K562 (cell line): ENCODE results near the gene POMT2. TPM values are rescaled to one million over a fixed set of nuclear protein-coding genes. Genes with fewer than 3 reads are reported as not detected.

Experiments used
- ATAC-seq: fragments of 200-7000 bp; cut with Tn5 transposase; 3 replicates; pipeline ENCODE4 v1.9.1; 2020; ENCODE audit warnings: moderate library complexity
- BruUV-seq: library from RNA; stranded (reverse); fragments of 400-500 nt; replicated peaks from 2 replicates; lab custom pipeline; 2021; lab: Mats Ljungman, UMichigan
- CTCF ChIA-PET: fragments of 300-600 bp; formaldehyde crosslinking; extraction: SDS; loops from one replicate; lab custom pipeline; 2021; ENCODE audit warnings: low intra/inter-chr PET ratio; lab: Yijun Ruan, JAX
- POLR2A ChIA-PET: fragments of 300-600, 350-650 bp; sonication (Branson Sonifier 250); formaldehyde crosslinking; extraction: SDS; loops from one replicate; lab custom pipeline; 2021; ENCODE audit warnings: antibody characterized with exemption, inconsistent platforms; lab: Yijun Ruan, JAX
- DNase-seq, 4 experiments: peaks; one replicate each; pipeline versions ENCODE4 v3.0.0 to v3.0.0-alpha.2; 2011 to 2018; ENCODE audit warnings: low spot score in 3 of 4, mixed read lengths in 3 of 4; ENCODE audit errors: extremely low read depth in 1 of 4
- FAIRE-seq: peaks from 2 replicates; lab custom pipeline; 2011; peaks lifted over from hg19 to GRCh38; lab: Jason Lieb, UNC
- H2AFZ ChIP-seq: 2 replicates; pipeline ENCODE4 v1.6.0; 2011; ENCODE audit warnings: low read depth, low read length, control low read depth, inconsistent platforms
- H3K27ac ChIP-seq: fragments of 200-600 bp; 3 replicates; pipeline ENCODE4 v1.8.0; 2011; ENCODE audit warnings: low read depth, mild to moderate bottlenecking, control low read depth, inconsistent platforms, low read length, moderate library complexity, mixed read lengths; ENCODE audit errors: extremely low read depth
- H3K27me3 ChIP-seq, 2 experiments: fragments of 300-600 bp in 1 of 2; 2 replicates in 1 of 2; 3 replicates in 1 of 2; pipeline versions ENCODE4 v1.6.0 to v1.8.0; 2011; ENCODE audit warnings: inconsistent platforms in 2 of 2, low read length in 2 of 2, mild to moderate bottlenecking in 1 of 2, mixed read lengths in 1 of 2, moderate library complexity in 1 of 2; ENCODE audit not compliant: control insufficient read depth in 2 of 2, insufficient read depth in 2 of 2
- H3K36me3 ChIP-seq: fragments of 300-600 bp; 3 replicates; pipeline ENCODE4 v1.8.0; 2011; ENCODE audit warnings: mild to moderate bottlenecking, low read length, inconsistent platforms; ENCODE audit not compliant: control insufficient read depth, insufficient read depth
- H3K4me1 ChIP-seq, 2 experiments: fragments of 200-600 bp in 1 of 2; replicated peaks in 1 of 2; 2 replicates in 1 of 2; 3 replicates in 1 of 2; pipeline versions ENCODE4 v1.5.1 to v1.8.0; 2011; ENCODE audit warnings: inconsistent platforms in 2 of 2, low read length in 2 of 2, mild to moderate bottlenecking in 1 of 2, mixed read lengths in 1 of 2, moderate library complexity in 1 of 2; ENCODE audit not compliant: control insufficient read depth in 2 of 2, insufficient read depth in 2 of 2
- H3K4me2 ChIP-seq: 2 replicates; pipeline ENCODE4 v1.6.1; 2011; ENCODE audit warnings: low read length, control low read depth, inconsistent platforms, mixed read lengths; ENCODE audit not compliant: insufficient read depth
- H3K4me3 ChIP-seq: fragments of 200-600 bp; sonication (generic), shearing (Covaris generic); 2 replicates; pipeline ENCODE4 v1.5.1; 2016; ENCODE audit warnings: control low read depth, inconsistent platforms
- H3K79me2 ChIP-seq: fragments of 200-600 bp; 3 replicates; pipeline ENCODE4 v1.8.0; 2011; ENCODE audit warnings: low read length, inconsistent platforms; ENCODE audit not compliant: control insufficient read depth, insufficient read depth
- H3K9ac ChIP-seq, 2 experiments: 2 replicates each; pipeline versions ENCODE4 v1.6.0 to v1.6.1; 2011; ENCODE audit warnings: low read depth in 2 of 2, low read length in 2 of 2, control low read depth in 1 of 2, inconsistent platforms in 1 of 2, mild to moderate bottlenecking in 1 of 2, mixed read lengths in 1 of 2; ENCODE audit not compliant: insufficient read depth in 1 of 2
- H3K9me1 ChIP-seq: one replicate; pipeline ENCODE4 v1.6.0; 2011; ENCODE audit warnings: inconsistent platforms, mild to moderate bottlenecking, low read length, moderate library complexity; ENCODE audit not compliant: control insufficient read depth, insufficient read depth
- H3K9me3 ChIP-seq: replicated peaks from 2 replicates; pipeline ENCODE4 v1.5.1; 2011; ENCODE audit warnings: low read depth, low read length, inconsistent platforms; ENCODE audit not compliant: control insufficient read depth, insufficient read depth
- H4K20me1 ChIP-seq: replicated peaks from 2 replicates; pipeline ENCODE4 v1.6.1; 2011; ENCODE audit warnings: low read length, inconsistent platforms, mixed read lengths; ENCODE audit not compliant: control insufficient read depth, insufficient read depth
- CBX3 ChIP-seq, 2 experiments: IDR thresholded peaks; 1 replicate in 1 of 2; 2 replicates in 1 of 2; pipeline ENCODE4 v1.6.1; 2012; ENCODE audit warnings: inconsistent platforms in 2 of 2, low read length in 2 of 2, borderline replicate concordance in 1 of 2, control low read depth in 1 of 2
- EP400 ChIP-seq: fragments of 450-650 bp; IDR thresholded peaks from 2 replicates; pipeline ENCODE4 v1.6.1; 2017; ENCODE audit warnings: antibody characterized with exemption, mild to moderate bottlenecking, moderate library complexity
- MCM5 ChIP-seq: fragments of 450-650 bp; IDR thresholded peaks from 2 replicates; pipeline ENCODE4 v1.6.1; 2016; ENCODE audit warnings: low read depth
- MEF2A ChIP-seq: IDR thresholded peaks from 2 replicates; pipeline ENCODE4 v1.6.1; 2011; ENCODE audit warnings: low read depth, mild to moderate bottlenecking, low read length, moderate library complexity; ENCODE audit not compliant: control insufficient read depth
- NFIC ChIP-seq: fragments of 450-650 bp; IDR thresholded peaks from 2 replicates; pipeline ENCODE4 v1.6.1; 2017; ENCODE audit warnings: mild to moderate bottlenecking, inconsistent platforms
- SIRT6 ChIP-seq: IDR thresholded peaks from one replicate; pipeline ENCODE4 v1.6.1; 2012; ENCODE audit warnings: low read depth, mild to moderate bottlenecking, control low read depth, inconsistent platforms, low read length, moderate library complexity
- SIX5 ChIP-seq, 2 experiments: IDR thresholded peaks; 2 replicates each; pipeline ENCODE4 v1.6.1; 2011; ENCODE audit warnings: low read length in 2 of 2, borderline replicate concordance in 1 of 2, low read depth in 1 of 2, mild to moderate bottlenecking in 1 of 2, moderate library complexity in 1 of 2; ENCODE audit not compliant: insufficient read depth in 1 of 2
- SMARCA4 ChIP-seq: fragments of 450-650 bp; IDR thresholded peaks from 2 replicates; pipeline ENCODE4 v1.6.1; 2016
- SRSF3 ChIP-seq: fragments of 200-400 bp; formaldehyde crosslinking; IDR thresholded peaks from 2 replicates; pipeline ENCODE4 v1.6.1; 2016; ENCODE audit warnings: mild to moderate bottlenecking, low read length, moderate library complexity; ENCODE audit not compliant: insufficient read depth
- XRCC5 ChIP-seq: fragments of 200-400 bp; formaldehyde crosslinking; IDR thresholded peaks from 2 replicates; pipeline ENCODE4 v1.6.1; 2017; ENCODE audit warnings: low read depth, mild to moderate bottlenecking, low read length
- ZBTB8A ChIP-seq: fragments of 450-650 bp; IDR thresholded peaks from 2 replicates; pipeline ENCODE4 v1.6.1; 2018; ENCODE audit warnings: mild to moderate bottlenecking, moderate library complexity; ENCODE audit not compliant: partially characterized antibody
- ZNF316 ChIP-seq: fragments of 450-650 bp; IDR thresholded peaks from 2 replicates; pipeline ENCODE4 v1.6.1; 2016
- WGBS: fragments of 100-300 bp; shearing (Covaris generic); methylation state at CpG from one replicate; pipeline ENCODE4 v1.1.6; 2016; ENCODE audit warnings: low coverage, mixed read lengths; ENCODE audit not compliant: insufficient coverage; ENCODE audit errors: missing lambda C conversion rate; 5-methylcytosine and 5-hydroxymethylcytosine counted together
- in situ Hi-C: fragments of 300-500 bp; cut with MboI; formaldehyde crosslinking; loops from 4 replicates; pipeline ENCODE4 v1.15.0; 2018; ENCODE audit warnings: inconsistent platforms, mixed read lengths
- intact Hi-C: fragments of 100-400 bp; cut with micrococcal nuclease; formaldehyde crosslinking; loops from 2 replicates; pipeline ENCODE4 v1.14.2; 2022
- polyA plus RNA-seq, 8 experiments: library from polyadenylated mRNA; depleted of rRNA in 4 of 8; stranded (reverse) in 5 of 8; unstranded in 3 of 8; fragments of >200 nt; fragmentation: Nextera tagmentation in 2 of 8; fragmentation: Illumina TruSeq in 1 of 8; extraction: Ambion mirVana in 2 of 8; extraction: Trizol in 1 of 8; gene quantifications; 2 replicates each; pipeline versions ENCODE4 v1.2.1 to v1.2.3, GENCODE V29; 2011 to 2014; ENCODE audit warnings: inconsistent platforms in 1 of 8, missing spikeins in 1 of 8
- total RNA-seq, 7 experiments: library from RNA; depleted of rRNA in 6 of 7; stranded (reverse); fragments of >200 nt in 6 of 7; fragmentation: Illumina TruSeq in 2 of 7; extraction: Trizol in 2 of 7; gene quantifications; 2 replicates each; pipeline versions ENCODE4 v1.2.1 to v1.2.3, GENCODE V29; 2011 to 2021; ENCODE audit warnings: low replicate concordance in 1 of 7
- TF ChIP-seq, protein P1 (sequence below): fragments of 150-350 bp; conservative IDR thresholded peaks from 2 replicates; pipeline ENCODE4 v1.6.1; 2014; ENCODE audit warnings: low read length
- TF ChIP-seq, protein P2 (sequence below): fragments of 250-450 bp; sonication (Bioruptor Pico); IDR thresholded peaks from 2 replicates; pipeline ENCODE4 v1.4.0; 2020
- TF ChIP-seq, protein P3 (sequence below): fragments of 450-650 bp; IDR thresholded peaks from 2 replicates; pipeline ENCODE4 v1.6.1; 2016; ENCODE audit warnings: low read depth, mild to moderate bottlenecking, moderate library complexity
- TF ChIP-seq, protein P4 (sequence below): fragments of 450-650 bp; IDR thresholded peaks from 2 replicates; pipeline ENCODE4 v1.6.1; 2018; ENCODE audit warnings: mild to moderate bottlenecking, low read depth; ENCODE audit not compliant: partially characterized antibody

Gene POMT2
- total and polyA plus RNA-seq, 9 of the 15 experiments (the other 6 are each of a cell fraction or from before 2014, with no cell fraction given) = 0.39 to 16.6 (median 7.8) TPM

DNA sequence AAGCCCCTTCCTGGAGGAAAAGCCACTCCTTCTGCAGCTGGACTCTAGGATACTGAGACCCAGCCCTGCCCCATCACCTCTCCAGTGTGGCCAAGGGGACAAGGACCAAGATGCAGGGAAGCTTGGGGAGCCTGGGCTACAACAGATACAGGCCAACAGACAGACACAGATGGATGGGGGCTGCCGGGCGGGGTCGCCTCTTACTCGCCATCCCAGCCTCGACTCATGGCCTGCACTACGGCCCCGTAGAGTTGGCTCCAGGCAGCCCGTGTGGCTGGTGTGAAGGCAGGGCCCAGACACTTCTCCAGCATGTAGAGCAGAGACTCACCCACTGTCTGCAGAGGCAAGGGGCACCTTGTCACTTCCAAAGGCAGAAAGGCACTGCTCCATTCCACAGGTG is 54.3 kb downstream of the POMT2 start:
- 0% methylated on average over 2 of the region's 8 CpGs for WGBS
- no peak overlapping the region for H3K4me2 ChIP-seq
- H3K36me3 ChIP-seq = no peaks in the 10 kb centered on the region
- in situ Hi-C loops (no loop called here), intact Hi-C loops (no loop called here)
- peaks cover 2 to 57% of the 10 kb centered on the region in 2 experiments; a peak in 4 of 5 replicates for H3K27me3 ChIP-seq
- H3K4me1 ChIP-seq = peaks cover 0 to 13% of the 10 kb centered on the region in 2 experiments; a peak in 2 of 5 replicates
- no peak for FAIRE-seq
- TF ChIP-seq SIX5 (IDR thresholded peaks at IDR 0.05; ENCODE audit: borderline replicate concordance in 1 of 2, insufficient read depth in 1 of 2, low read depth in 1 of 2, low read length in 2 of 2) (no peak), SMARCA4 (no peak), SRSF3 (no peak), ZBTB8A (no peak), MCM5 (no peak), EP400 (no peak), CBX3 (IDR thresholded peaks at IDR 0.05; ENCODE audit: borderline replicate concordance in 1 of 2, low read length in 2 of 2) (no peak), XRCC5 (no peak), NFIC (no peak), MEF2A (no peak), SIRT6 (no peak), ZNF316 (no peak)
- TF ChIP-seq, protein P1, sequence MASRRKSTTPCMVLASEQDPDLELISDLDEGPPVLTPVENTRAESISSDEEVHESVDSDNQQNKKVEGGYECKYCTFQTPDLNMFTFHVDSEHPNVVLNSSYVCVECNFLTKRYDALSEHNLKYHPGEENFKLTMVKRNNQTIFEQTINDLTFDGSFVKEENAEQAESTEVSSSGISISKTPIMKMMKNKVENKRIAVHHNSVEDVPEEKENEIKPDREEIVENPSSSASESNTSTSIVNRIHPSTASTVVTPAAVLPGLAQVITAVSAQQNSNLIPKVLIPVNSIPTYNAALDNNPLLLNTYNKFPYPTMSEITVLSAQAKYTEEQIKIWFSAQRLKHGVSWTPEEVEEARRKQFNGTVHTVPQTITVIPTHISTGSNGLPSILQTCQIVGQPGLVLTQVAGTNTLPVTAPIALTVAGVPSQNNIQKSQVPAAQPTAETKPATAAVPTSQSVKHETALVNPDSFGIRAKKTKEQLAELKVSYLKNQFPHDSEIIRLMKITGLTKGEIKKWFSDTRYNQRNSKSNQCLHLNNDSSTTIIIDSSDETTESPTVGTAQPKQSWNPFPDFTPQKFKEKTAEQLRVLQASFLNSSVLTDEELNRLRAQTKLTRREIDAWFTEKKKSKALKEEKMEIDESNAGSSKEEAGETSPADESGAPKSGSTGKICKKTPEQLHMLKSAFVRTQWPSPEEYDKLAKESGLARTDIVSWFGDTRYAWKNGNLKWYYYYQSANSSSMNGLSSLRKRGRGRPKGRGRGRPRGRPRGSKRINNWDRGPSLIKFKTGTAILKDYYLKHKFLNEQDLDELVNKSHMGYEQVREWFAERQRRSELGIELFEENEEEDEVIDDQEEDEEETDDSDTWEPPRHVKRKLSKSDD = no peak
- TF ChIP-seq, protein P2, sequence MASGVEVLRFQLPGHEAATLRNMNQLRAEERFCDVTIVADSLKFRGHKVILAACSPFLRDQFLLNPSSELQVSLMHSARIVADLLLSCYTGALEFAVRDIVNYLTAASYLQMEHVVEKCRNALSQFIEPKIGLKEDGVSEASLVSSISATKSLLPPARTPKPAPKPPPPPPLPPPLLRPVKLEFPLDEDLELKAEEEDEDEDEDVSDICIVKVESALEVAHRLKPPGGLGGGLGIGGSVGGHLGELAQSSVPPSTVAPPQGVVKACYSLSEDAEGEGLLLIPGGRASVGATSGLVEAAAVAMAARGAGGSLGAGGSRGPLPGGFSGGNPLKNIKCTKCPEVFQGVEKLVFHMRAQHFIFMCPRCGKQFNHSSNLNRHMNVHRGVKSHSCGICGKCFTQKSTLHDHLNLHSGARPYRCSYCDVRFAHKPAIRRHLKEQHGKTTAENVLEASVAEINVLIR = no peak
- TF ChIP-seq, protein P3, sequence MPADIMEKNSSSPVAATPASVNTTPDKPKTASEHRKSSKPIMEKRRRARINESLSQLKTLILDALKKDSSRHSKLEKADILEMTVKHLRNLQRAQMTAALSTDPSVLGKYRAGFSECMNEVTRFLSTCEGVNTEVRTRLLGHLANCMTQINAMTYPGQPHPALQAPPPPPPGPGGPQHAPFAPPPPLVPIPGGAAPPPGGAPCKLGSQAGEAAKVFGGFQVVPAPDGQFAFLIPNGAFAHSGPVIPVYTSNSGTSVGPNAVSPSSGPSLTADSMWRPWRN = no peak
- TF ChIP-seq, protein P4, sequence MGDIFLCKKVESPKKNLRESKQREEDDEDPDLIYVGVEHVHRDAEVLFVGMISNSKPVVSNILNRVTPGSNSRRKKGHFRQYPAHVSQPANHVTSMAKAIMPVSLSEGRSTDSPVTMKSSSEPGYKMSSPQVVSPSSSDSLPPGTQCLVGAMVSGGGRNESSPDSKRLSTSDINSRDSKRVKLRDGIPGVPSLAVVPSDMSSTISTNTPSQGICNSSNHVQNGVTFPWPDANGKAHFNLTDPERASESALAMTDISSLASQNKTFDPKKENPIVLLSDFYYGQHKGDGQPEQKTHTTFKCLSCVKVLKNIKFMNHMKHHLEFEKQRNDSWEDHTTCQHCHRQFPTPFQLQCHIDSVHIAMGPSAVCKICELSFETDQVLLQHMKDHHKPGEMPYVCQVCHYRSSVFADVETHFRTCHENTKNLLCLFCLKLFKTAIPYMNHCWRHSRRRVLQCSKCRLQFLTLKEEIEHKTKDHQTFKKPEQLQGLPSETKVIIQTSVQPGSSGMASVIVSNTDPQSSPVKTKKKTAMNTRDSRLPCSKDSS = no peak
- TF ChIP-seq, all 486 proteins: peak for 0
- CTCF ChIA-PET = no interaction called here
- Histone ChIP-seq H2AFZ (no peak overlapping the region), H3K9ac (no peak overlapping the region), H3K4me3 (no peak overlapping the region), H3K9me1 (no peaks in the 10 kb centered on the region), H3K9me3 (no peaks in the 10 kb centered on the region), H4K20me1 (no peaks in the 10 kb centered on the region), H3K79me2 (no peaks in the 10 kb centered on the region), H3K27ac (no peak overlapping the region)
- ATAC-seq (no peak), DNase-seq (no peak)
- BruUV-seq = no TSS peak
- POLR2A ChIA-PET = no interaction called here
